IPS DF 6.9 (cell line): ENCODE results near the gene RSPH4A.
"Not testable (repeated sequence)": the region's sequence is repeated elsewhere in the genome, so short reads cannot be mapped to it uniquely, and the experiment has no call there.

Experiments used
- DNase-seq: peaks from one replicate; pipeline ENCODE4 v3.0.0-alpha.2; 2013; ENCODE audit warnings: low read depth, low spot score
- H3K27ac ChIP-seq: one replicate; pipeline ENCODE4 v1.5.1; 2013; ENCODE audit warnings: low read length, control low read depth
- H3K27me3 ChIP-seq: 2 replicates; pipeline ENCODE4 v1.6.1; 2013; ENCODE audit warnings: mild to moderate bottlenecking, low read length; ENCODE audit not compliant: control insufficient read depth, insufficient read depth
- H3K36me3 ChIP-seq: 2 replicates; pipeline ENCODE4 v1.6.1; 2013; ENCODE audit warnings: low read length; ENCODE audit not compliant: control insufficient read depth, insufficient read depth
- H3K4me1 ChIP-seq: 2 replicates; pipeline ENCODE4 v1.6.1; 2013; ENCODE audit warnings: low read length; ENCODE audit not compliant: control insufficient read depth, insufficient read depth
- H3K4me3 ChIP-seq: 2 replicates; pipeline ENCODE4 v1.5.1; 2013; ENCODE audit warnings: mild to moderate bottlenecking, low read length
- H3K9me3 ChIP-seq: 2 replicates; pipeline ENCODE4 v1.6.1; 2013; ENCODE audit warnings: low read length, inconsistent platforms; ENCODE audit not compliant: control insufficient read depth, insufficient read depth
- WGBS: extraction: QIAGEN DNeasy Blood & Tissue Kit; methylation state at CpG from one replicate; pipeline ENCODE4 v1.1.7; 2013; ENCODE audit warnings: mixed read lengths, missing lambda C conversion rate; ENCODE audit not compliant: insufficient read length, insufficient coverage; 5-methylcytosine and 5-hydroxymethylcytosine counted together

The RSPH4A gene

DNA sequence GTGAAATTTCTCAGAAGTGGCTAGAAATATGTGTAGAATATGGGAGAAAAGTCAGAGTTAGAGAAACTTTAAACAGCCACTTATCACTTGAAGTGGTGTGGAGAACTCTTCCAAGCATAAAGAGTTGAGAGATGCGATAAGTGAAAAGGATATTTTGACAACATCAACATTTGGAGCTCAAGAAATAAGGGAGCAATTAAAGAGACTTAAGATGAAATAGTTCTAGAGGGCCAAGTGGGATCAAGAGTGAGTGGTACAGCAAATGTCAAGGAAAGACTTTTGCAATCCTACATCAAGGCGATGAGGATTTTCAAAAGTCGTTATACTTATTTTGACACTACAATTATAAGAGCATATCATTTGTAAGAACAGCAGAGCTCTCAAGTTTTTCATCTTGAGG is 9.6 kb downstream of the RSPH4A start:
- Histone ChIP-seq H3K9me3 (no peaks in the 10 kb centered on the region), H3K27me3 (no peaks in the 10 kb centered on the region), H3K4me1 (no peaks in the 10 kb centered on the region), H3K4me3 (no peak overlapping the region), H3K27ac (no peak overlapping the region), H3K36me3 (no peaks in the 10 kb centered on the region)
- DNase-seq, result no peak
- WGBS, result no CpG with 5 or more reads among the region's 3 CpGs

- Histone ChIP-seq H3K36me3 (no peaks in the 10 kb centered on the region), H3K4me3 (no peak overlapping the region), H3K27me3 (no peaks in the 10 kb centered on the region), H3K27ac (no peak overlapping the region), H3K9me3 (no peaks in the 10 kb centered on the region), H3K4me1 (no peaks in the 10 kb centered on the region)
- no peak for DNase-seq
- no CpG with 5 or more reads among the region's 5 CpGs for WGBS
These were observed 13.3 kb downstream of the RSPH4A start for GRCh38 chr6:116629563-116629981.

DNA sequence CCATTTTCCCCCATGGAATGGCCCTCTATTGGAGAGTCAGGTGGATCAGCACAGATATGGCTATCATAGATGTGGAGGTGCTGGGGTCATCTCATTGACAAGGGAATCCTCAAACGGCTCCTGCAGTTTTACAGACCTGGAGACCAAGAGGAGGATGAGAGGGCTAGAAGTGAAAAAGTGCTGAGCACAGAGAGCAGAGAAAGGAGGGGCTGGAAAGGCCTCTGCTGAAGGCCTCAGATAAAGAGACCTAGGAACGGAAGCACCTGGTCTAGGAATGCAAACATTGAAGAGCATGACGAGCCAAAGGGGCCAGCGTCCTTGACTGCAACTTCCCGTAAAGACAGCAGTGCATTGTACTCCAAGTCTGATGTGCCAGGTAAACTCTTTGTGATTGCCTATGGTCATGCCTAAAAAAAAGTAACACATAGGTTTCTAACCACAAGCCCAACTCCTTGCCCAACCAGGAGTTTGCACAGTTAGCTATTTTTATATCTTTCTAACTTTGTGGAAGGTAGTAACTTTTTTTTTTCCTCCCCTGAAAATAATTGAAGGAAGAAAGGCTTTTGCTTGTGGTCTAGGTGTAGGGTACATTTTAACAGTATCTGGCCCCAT is 15.2 kb downstream of the RSPH4A start:
- Histone ChIP-seq H3K4me3 (no peak overlapping the region), H3K27ac (no peak overlapping the region), H3K36me3 (no peaks in the 10 kb centered on the region), H3K9me3 (no peaks in the 10 kb centered on the region), H3K4me1 (no peaks in the 10 kb centered on the region), H3K27me3 (no peaks in the 10 kb centered on the region)
- DNase-seq, result no peak
- no CpG with 5 or more reads among the region's 5 CpGs for WGBS

GRCh38 chr6:116633685-116634084 is 17.4 kb downstream of the RSPH4A start:
- Histone ChIP-seq H3K36me3 (no peaks in the 10 kb centered on the region), H3K27me3 (no peaks in the 10 kb centered on the region), H3K9me3 (no peaks in the 10 kb centered on the region), H3K27ac (no peak overlapping the region), H3K4me1 (no peaks in the 10 kb centered on the region), H3K4me3 (no peak overlapping the region)
- WGBS, result no CpG with 5 or more reads among the region's 2 CpGs
- no peak for DNase-seq

GRCh38 chr6:116648156-116648555 is 31.9 kb downstream of the RSPH4A start:
- no peaks in the 10 kb centered on the region for H3K27me3 ChIP-seq
- DNase-seq, result no peak
- no peak overlapping the region for H3K4me3 ChIP-seq
- H3K36me3 ChIP-seq, result no peaks in the 10 kb centered on the region
- H3K4me1 ChIP-seq, result no peaks in the 10 kb centered on the region
- no peak overlapping the region for H3K27ac ChIP-seq
- WGBS, result 100% methylated on average over 1 of the region's 5 CpGs
- no peaks in the 10 kb centered on the region for H3K9me3 ChIP-seq

DNA sequence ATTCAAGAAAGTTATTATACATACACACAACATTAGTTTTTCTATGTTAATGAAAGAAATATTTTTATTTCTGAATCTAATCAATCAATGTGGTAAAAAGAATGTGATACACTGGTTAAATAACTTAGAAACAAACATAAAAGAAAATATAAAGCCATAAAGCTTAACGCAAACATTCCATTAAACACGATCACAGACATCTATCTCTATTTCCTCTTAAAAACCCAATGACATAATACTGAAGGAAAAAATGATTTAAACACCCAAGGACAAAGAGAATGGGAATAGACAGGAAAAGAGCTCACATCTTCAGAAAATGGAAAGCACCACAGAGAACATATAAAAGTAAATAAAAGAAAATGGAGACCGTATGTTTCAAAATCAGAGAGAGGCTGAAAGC is 32.9 kb downstream of the RSPH4A start:
- Histone ChIP-seq H3K4me3 (no peak overlapping the region), H3K27ac (no peak overlapping the region), H3K9me3 (no peaks in the 10 kb centered on the region), H3K36me3 (no peaks in the 10 kb centered on the region), H3K27me3 (no peaks in the 10 kb centered on the region), H3K4me1 (no peaks in the 10 kb centered on the region)
- 100% methylated on average over 1 of the region's 3 CpGs for WGBS
- DNase-seq, result no peak

- 100% methylated on average over 1 of the region's 4 CpGs for WGBS
- Histone ChIP-seq H3K9me3 (no peaks in the 10 kb centered on the region), H3K27ac (no peak overlapping the region), H3K4me3 (no peak overlapping the region), H3K36me3 (no peaks in the 10 kb centered on the region), H3K27me3 (no peaks in the 10 kb centered on the region), H3K4me1 (no peaks in the 10 kb centered on the region)
- no peak for DNase-seq
These were observed 35.6 kb downstream of the RSPH4A start for GRCh38 chr6:116651916-116652315.

- Histone ChIP-seq H3K36me3 (no peaks in the 10 kb centered on the region), H3K4me1 (no peaks in the 10 kb centered on the region), H3K4me3 (no peak overlapping the region), H3K27ac (no peak overlapping the region), H3K27me3 (no peaks in the 10 kb centered on the region), H3K9me3 (no peaks in the 10 kb centered on the region)
- no peak for DNase-seq
These were observed 45.3 kb downstream of the RSPH4A start for GRCh38 chr6:116661594-116661993.

DNA sequence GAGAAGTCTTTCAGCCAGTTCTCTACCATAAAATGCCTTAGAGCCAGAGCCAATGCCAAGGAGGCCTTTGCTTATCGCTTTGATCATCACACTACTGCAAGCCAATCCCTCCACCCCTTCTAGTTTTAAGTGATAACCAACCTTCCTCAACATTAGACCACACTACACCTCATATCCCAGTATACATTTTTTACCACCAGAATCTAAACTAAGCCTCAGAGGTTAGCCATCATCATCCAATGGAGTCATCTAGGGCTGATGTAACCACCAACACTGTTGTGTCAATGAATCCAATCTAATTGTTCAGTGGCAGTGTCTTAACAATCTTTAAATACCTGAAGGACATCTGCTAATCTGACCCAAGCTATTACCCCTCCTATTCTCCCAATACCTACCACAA is 45.9 kb downstream of the RSPH4A start:
- no peaks in the 10 kb centered on the region for H3K36me3 ChIP-seq
- DNase-seq, result no peak
- H3K9me3 ChIP-seq, result no peaks in the 10 kb centered on the region

DNA sequence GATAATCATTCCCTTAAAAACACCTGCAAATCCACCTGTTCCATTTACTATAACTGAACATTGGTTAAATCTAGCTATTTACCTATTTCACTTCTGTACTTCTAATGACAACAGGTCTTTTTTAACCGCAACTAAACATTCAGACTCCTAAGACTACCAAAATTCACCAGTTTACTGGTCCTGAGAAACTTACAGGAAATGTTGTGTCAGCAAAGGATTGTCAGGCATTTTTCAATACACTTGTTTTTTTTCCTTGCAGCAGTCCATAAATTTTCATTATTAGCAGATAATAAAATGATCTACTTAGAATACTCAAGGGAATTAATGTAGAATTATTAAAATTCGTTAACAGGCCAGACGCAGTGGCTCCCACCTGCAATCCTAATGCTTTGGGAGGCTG is 47.0 kb downstream of the RSPH4A start:
- DNase-seq, result no peak
- Histone ChIP-seq H3K4me1 (no peaks in the 10 kb centered on the region), H3K9me3 (no peaks in the 10 kb centered on the region), H3K27ac (no peak overlapping the region), H3K36me3 (no peaks in the 10 kb centered on the region), H3K27me3 (no peaks in the 10 kb centered on the region), H3K4me3 (no peak overlapping the region)
- no CpG with 5 or more reads among the region's 3 CpGs for WGBS

More for the DNA sequence above, 45.9 kb downstream of the RSPH4A start:
- WGBS, result no CpG with 5 or more reads among the region's 1 CpG
- Histone ChIP-seq H3K27ac (no peak overlapping the region), H3K4me1 (no peaks in the 10 kb centered on the region), H3K27me3 (no peaks in the 10 kb centered on the region), H3K4me3 (no peak overlapping the region)

- H3K27ac ChIP-seq, H3K9me3 ChIP-seq, H3K4me3 ChIP-seq, DNase-seq, H3K36me3 ChIP-seq, H3K4me1 ChIP-seq, H3K27me3 ChIP-seq: not testable (repeated sequence)
- WGBS, result no CpG with 5 or more reads among the region's 2 CpGs
These were observed 47.9 kb downstream of the RSPH4A start for GRCh38 chr6:116664169-116664568.
